Adrenal gland (tissue), 5 donors: ENCODE results near the gene A1BG.

Experiments
- CTCF ChIP-seq, 6 experiments: fragments of 450-650 bp in 4 of 6; fragments of 200-600 bp in 2 of 6; sonication (generic) in 1 of 6; IDR thresholded peaks; 1 replicate in 5 of 6; 2 replicates in 1 of 6; pipeline versions ENCODE4 v1.5.1 to v1.8.0; 2016 to 2021; ENCODE audit warnings: antibody characterized with exemption in 6 of 6, mild to moderate bottlenecking in 2 of 6, moderate library complexity in 1 of 6
- POLR2A ChIP-seq, 2 donors: fragments of 450-650 bp; IDR thresholded peaks; one replicate each; pipeline ENCODE4 v1.6.1; 2017; ENCODE audit warnings: antibody characterized with exemption in 2 of 2, mild to moderate bottlenecking in 2 of 2, moderate library complexity in 1 of 2
- donor health status: DM: no; HTN: no; CAD: no.

GRCh38 chr19:58338336-58338735 lies 15.0 kb downstream of the A1BG start:
- no peak for TF ChIP-seq CTCF (IDR thresholded peaks at IDR 0.05)
- TF ChIP-seq POLR2A (IDR thresholded peaks at IDR 0.05) = no peak
